ENCODE results near the gene ZCWPW1.

ZCWPW1 gene

DNA sequence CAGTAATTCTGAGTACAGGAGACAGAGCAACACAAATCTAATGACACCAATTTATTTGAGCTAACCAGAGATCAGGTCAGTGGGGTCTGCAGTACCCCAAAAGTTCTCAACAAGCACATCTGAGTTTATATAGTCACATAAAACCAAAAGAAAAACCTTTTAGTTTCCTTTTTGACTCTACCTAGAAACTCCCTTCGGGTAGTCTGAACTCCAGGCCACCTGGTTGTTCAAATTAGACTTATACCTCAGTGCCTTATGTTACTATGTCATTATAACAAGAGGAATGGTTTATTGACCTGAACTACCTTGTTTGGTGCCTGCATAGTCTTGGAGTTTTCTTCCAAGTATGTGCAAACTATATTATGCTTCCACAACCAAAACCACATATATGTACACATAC is 14.6 kb downstream of the ZCWPW1 start:
- Histone ChIP-seq H4K8ac (ENCODE audit: low read depth, low read length) (no peak overlapping the region), H3K36me3 (replicated peaks in 1 of 2; ENCODE audit: control insufficient read depth in 2 of 2, insufficient read depth in 2 of 2, low read length in 2 of 2) (no peaks in the 10 kb centered on the region), H3K79me1 (ENCODE audit: low read depth, low read length) (no peaks in the 10 kb centered on the region), H3K4me1 (ENCODE audit: control insufficient read depth in 2 of 2, insufficient read depth in 1 of 2, low read depth in 1 of 2, low read length in 2 of 2) (peaks cover 0 to 4% of the 10 kb centered on the region in 2 donors), H3K14ac (ENCODE audit: low read length) (no peak overlapping the region), H3K4me3 (ENCODE audit: low read length in 2 of 2) (no peak overlapping the region), H2BK15ac (ENCODE audit: low read length) (no peak overlapping the region), H3K18ac (ENCODE audit: low read length) (no peak overlapping the region), H2BK5ac (ENCODE audit: low read length) (no peak overlapping the region), H4K91ac (ENCODE audit: low read depth, low read length, poor library complexity) (no peak overlapping the region), H3K4ac (ENCODE audit: low read length) (no peak overlapping the region), H2BK120ac (ENCODE audit: low read depth, low read length) (no peak overlapping the region), H3K27me3 (ENCODE audit: control insufficient read depth in 3 of 3, insufficient read depth in 3 of 3, low read depth in 1 of 3, low read length in 3 of 3) (peaks cover 0 to 1% (median 0%) of the 10 kb centered on the region in 3 experiments), H3K27ac (replicated peaks; ENCODE audit: low read length) (no peak overlapping the region), H3K9me3 (replicated peaks in 1 of 2; ENCODE audit: control insufficient read depth in 2 of 2, insufficient read depth in 1 of 2, low read depth in 1 of 2, low read length in 2 of 2) (no peaks in the 10 kb centered on the region), H2BK12ac (ENCODE audit: low read length) (no peak overlapping the region), H3K9ac (ENCODE audit: low read depth, low read length, poor library complexity) (no peak overlapping the region), H3K23ac (ENCODE audit: low read depth, low read length, poor library complexity) (no peak overlapping the region), H2AK5ac (ENCODE audit: low read depth, low read length) (no peak overlapping the region), H3K4me2 (ENCODE audit: insufficient read depth, low read length, poor library complexity, severe bottlenecking) (no peak overlapping the region), H2AFZ (ENCODE audit: low read length) (no peak overlapping the region)
- no CpG with 5 or more reads among the region's 1 CpG for WGBS, 2 donors (ENCODE audit: extremely low coverage in 2 of 2, insufficient read length in 2 of 2, insufficient replicate concordance in 1 of 2)
- DNase-seq (ENCODE audit: low spot score): no peak

DNA sequence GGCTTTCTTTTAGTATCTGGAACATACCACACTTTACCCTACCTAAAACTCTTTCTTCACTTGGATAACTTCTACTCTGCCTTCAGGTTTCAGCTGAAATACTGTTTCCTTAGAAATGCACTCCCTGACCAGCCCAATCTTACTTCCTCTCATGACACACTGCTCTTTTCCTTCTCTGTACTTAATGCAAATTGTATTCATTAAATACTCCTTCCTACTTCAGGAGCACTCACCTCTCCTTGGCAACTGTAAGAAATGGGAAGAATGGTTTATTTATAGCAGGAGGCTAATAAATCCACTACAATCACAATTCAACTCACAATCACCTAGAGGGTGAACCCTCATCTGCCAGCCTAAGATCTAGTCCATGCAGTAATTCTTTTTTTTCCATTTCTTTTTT is 15.2 kb downstream of the ZCWPW1 start:
- Histone ChIP-seq H4K8ac (ENCODE audit: low read depth, low read length) (no peak overlapping the region), H3K18ac (ENCODE audit: low read length) (no peak overlapping the region), H3K4ac (ENCODE audit: low read length) (no peak overlapping the region), H3K4me3 (ENCODE audit: low read length in 2 of 2) (no peak overlapping the region), H2BK5ac (ENCODE audit: low read length) (no peak overlapping the region), H3K36me3 (replicated peaks in 1 of 2; ENCODE audit: control insufficient read depth in 2 of 2, insufficient read depth in 2 of 2, low read length in 2 of 2) (no peaks in the 10 kb centered on the region), H2AK5ac (ENCODE audit: low read depth, low read length) (no peak overlapping the region), H3K27me3 (ENCODE audit: control insufficient read depth in 3 of 3, insufficient read depth in 3 of 3, low read depth in 1 of 3, low read length in 3 of 3) (peaks cover 0 to 1% (median 0%) of the 10 kb centered on the region in 3 experiments), H3K9ac (ENCODE audit: low read depth, low read length, poor library complexity) (no peak overlapping the region), H3K4me2 (ENCODE audit: insufficient read depth, low read length, poor library complexity, severe bottlenecking) (no peak overlapping the region), H3K27ac (replicated peaks; ENCODE audit: low read length) (no peak overlapping the region), H4K91ac (ENCODE audit: low read depth, low read length, poor library complexity) (no peak overlapping the region), H3K14ac (ENCODE audit: low read length) (no peak overlapping the region), H2AFZ (ENCODE audit: low read length) (peak overlapping the region; percentile 24), H3K79me1 (ENCODE audit: low read depth, low read length) (no peaks in the 10 kb centered on the region), H3K9me3 (replicated peaks in 1 of 2; ENCODE audit: control insufficient read depth in 2 of 2, insufficient read depth in 1 of 2, low read depth in 1 of 2, low read length in 2 of 2) (no peaks in the 10 kb centered on the region), H2BK120ac (ENCODE audit: low read depth, low read length) (no peak overlapping the region), H3K4me1 (ENCODE audit: control insufficient read depth in 2 of 2, insufficient read depth in 1 of 2, low read depth in 1 of 2, low read length in 2 of 2) (peaks cover 0 to 4% of the 10 kb centered on the region in 2 donors), H3K23ac (ENCODE audit: low read depth, low read length, poor library complexity) (no peak overlapping the region), H2BK12ac (ENCODE audit: low read length) (no peak overlapping the region), H2BK15ac (ENCODE audit: low read length) (no peak overlapping the region)
- DNase-seq (ENCODE audit: low spot score): no peak

DNA sequence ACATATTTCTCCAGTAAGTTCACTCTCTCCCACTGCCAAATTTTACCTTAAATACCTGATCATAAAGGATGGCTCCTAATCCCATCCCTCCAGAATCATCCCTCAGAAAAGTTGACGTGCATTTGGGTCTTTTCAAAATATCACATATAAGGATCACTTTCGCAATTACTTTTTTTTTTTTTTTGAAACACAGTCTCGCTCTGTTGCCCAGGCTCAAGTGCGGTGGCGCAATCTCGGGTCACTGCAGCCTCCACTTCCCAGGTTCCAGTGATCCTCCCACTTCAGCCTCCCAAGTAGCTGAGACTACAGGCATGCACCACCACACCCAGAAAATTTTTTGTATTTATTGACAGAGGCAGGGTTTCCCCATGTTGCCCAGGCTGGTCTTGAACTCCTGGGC is 17.4 kb downstream of the ZCWPW1 start:
- no peak overlapping the region for H3K4me2 ChIP-seq (ENCODE audit: insufficient read depth, low read length, poor library complexity, severe bottlenecking)
- H2AK5ac ChIP-seq (ENCODE audit: low read depth, low read length): no peak overlapping the region
- H3K27ac ChIP-seq (replicated peaks; ENCODE audit: low read length): no peak overlapping the region
- H3K18ac ChIP-seq (ENCODE audit: low read length): no peak overlapping the region
- no peaks in the 10 kb centered on the region for H3K36me3 ChIP-seq (replicated peaks in 1 of 2; ENCODE audit: control insufficient read depth in 2 of 2, insufficient read depth in 2 of 2, low read length in 2 of 2)
- H2AFZ ChIP-seq (ENCODE audit: low read length): no peak overlapping the region
- no peak overlapping the region for H4K91ac ChIP-seq (ENCODE audit: low read depth, low read length, poor library complexity)
- no peak overlapping the region for H4K8ac ChIP-seq (ENCODE audit: low read depth, low read length)
- H2BK15ac ChIP-seq (ENCODE audit: low read length): no peak overlapping the region
- WGBS, 2 donors (ENCODE audit: extremely low coverage in 2 of 2, insufficient read length in 2 of 2, insufficient replicate concordance in 1 of 2): no CpG with 5 or more reads among the region's 6 CpGs
- H2BK120ac ChIP-seq (ENCODE audit: low read depth, low read length): no peak overlapping the region
- no peaks in the 10 kb centered on the region for H3K79me1 ChIP-seq (ENCODE audit: low read depth, low read length)
- H2BK12ac ChIP-seq (ENCODE audit: low read length): no peak overlapping the region
- no peak overlapping the region for H3K4me3 ChIP-seq (ENCODE audit: low read length in 2 of 2)
- H3K23ac ChIP-seq (ENCODE audit: low read depth, low read length, poor library complexity): no peak overlapping the region
- DNase-seq (ENCODE audit: low spot score): no peak
- H3K4ac ChIP-seq (ENCODE audit: low read length): no peak overlapping the region
- H3K4me1 ChIP-seq (ENCODE audit: control insufficient read depth in 2 of 2, insufficient read depth in 1 of 2, low read depth in 1 of 2, low read length in 2 of 2): peaks cover 0 to 4% of the 10 kb centered on the region in 2 donors
- no peak overlapping the region for H3K9ac ChIP-seq (ENCODE audit: low read depth, low read length, poor library complexity)
- no peak overlapping the region for H2BK5ac ChIP-seq (ENCODE audit: low read length)
- peaks cover 0 to 1% (median 0%) of the 10 kb centered on the region in 3 experiments for H3K27me3 ChIP-seq (ENCODE audit: control insufficient read depth in 3 of 3, insufficient read depth in 3 of 3, low read depth in 1 of 3, low read length in 3 of 3)
- no peaks in the 10 kb centered on the region for H3K9me3 ChIP-seq (replicated peaks in 1 of 2; ENCODE audit: control insufficient read depth in 2 of 2, insufficient read depth in 1 of 2, low read depth in 1 of 2, low read length in 2 of 2)
- no peak overlapping the region for H3K14ac ChIP-seq (ENCODE audit: low read length)

DNA sequence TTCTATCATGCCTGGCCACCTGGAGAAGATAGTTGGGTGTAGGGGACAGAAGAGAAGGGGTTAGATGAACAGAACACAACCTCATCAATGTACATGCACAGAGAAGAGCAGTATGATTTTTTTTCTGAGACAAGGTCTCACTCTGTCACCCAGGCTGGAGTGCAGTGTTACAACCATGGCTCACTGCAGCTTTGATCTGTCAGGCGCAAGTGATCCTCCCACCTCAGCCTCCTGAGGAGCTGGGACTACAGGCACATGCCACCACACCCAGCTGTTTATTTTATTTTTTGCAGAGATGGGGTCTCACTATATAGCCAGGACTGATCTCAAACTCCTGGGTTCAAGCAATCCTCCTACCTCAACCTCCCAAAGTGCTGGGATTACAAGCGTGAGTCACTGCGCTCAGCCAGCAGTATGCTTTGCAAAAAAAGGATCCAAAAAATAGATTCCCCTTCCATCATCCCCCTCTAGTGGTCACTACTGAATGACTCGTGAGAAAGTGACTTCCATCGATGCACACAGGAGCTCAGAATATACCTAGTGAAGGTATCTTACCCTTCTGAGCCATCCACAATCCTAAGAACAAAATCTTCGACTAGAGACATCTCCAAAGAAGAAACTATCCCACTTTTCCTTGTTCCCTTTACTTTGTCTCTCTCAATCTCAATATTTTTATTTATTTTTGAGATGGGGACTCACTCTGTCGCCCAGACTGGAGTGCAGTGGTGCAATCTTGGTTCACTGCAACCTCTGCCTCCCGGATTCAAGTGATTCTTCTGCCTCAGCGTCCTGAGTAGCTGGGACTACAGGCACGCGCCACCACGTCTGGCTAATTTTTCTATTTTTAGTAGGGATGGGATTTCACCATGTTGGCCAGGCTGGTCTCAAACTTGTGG is 21.0 kb downstream of the ZCWPW1 start:
- Histone ChIP-seq H3K79me1 (ENCODE audit: low read depth, low read length) (no peaks in the 10 kb centered on the region), H3K27me3 (ENCODE audit: control insufficient read depth in 3 of 3, insufficient read depth in 3 of 3, low read depth in 1 of 3, low read length in 3 of 3) (peaks cover 0 to 1% (median 0%) of the 10 kb centered on the region in 3 experiments), H3K36me3 (replicated peaks in 1 of 2; ENCODE audit: control insufficient read depth in 2 of 2, insufficient read depth in 2 of 2, low read length in 2 of 2) (no peaks in the 10 kb centered on the region), H3K4me1 (ENCODE audit: control insufficient read depth in 2 of 2, insufficient read depth in 1 of 2, low read depth in 1 of 2, low read length in 2 of 2) (no peaks in the 10 kb centered on the region), H2AFZ (ENCODE audit: low read length) (no peak overlapping the region), H3K4me2 (ENCODE audit: insufficient read depth, low read length, poor library complexity, severe bottlenecking) (no peak overlapping the region), H2BK5ac (ENCODE audit: low read length) (no peak overlapping the region), H3K9me3 (replicated peaks in 1 of 2; ENCODE audit: control insufficient read depth in 2 of 2, insufficient read depth in 1 of 2, low read depth in 1 of 2, low read length in 2 of 2) (no peaks in the 10 kb centered on the region), H4K8ac (ENCODE audit: low read depth, low read length) (no peak overlapping the region), H3K18ac (ENCODE audit: low read length) (no peak overlapping the region), H4K91ac (ENCODE audit: low read depth, low read length, poor library complexity) (no peak overlapping the region), H3K14ac (ENCODE audit: low read length) (no peak overlapping the region), H3K4ac (ENCODE audit: low read length) (no peak overlapping the region), H3K23ac (ENCODE audit: low read depth, low read length, poor library complexity) (no peak overlapping the region), H2BK120ac (ENCODE audit: low read depth, low read length) (no peak overlapping the region), H2BK12ac (ENCODE audit: low read length) (no peak overlapping the region), H2BK15ac (ENCODE audit: low read length) (no peak overlapping the region), H3K9ac (ENCODE audit: low read depth, low read length, poor library complexity) (no peak overlapping the region), H3K27ac (replicated peaks; ENCODE audit: low read length) (no peak overlapping the region), H3K4me3 (ENCODE audit: low read length in 2 of 2) (no peak overlapping the region), H2AK5ac (ENCODE audit: low read depth, low read length) (no peak overlapping the region)
- DNase-seq (ENCODE audit: low spot score): peak; percentile 56
- no CpG with 5 or more reads among the region's 12 CpGs for WGBS, 2 donors (ENCODE audit: extremely low coverage in 2 of 2, insufficient read length in 2 of 2, insufficient replicate concordance in 1 of 2)

Data from neuronal stem cell (in vitro differentiated cells).